ENCODE data around the gene INSYN2B.

GRCh38 chr5:169938439-169938838, 41.9 kb downstream of the INSYN2B start:
- no peak for TF ChIP-seq CTCF (IDR thresholded peaks at IDR 0.05; ENCODE audit: low read length)
- TF ChIP-seq EZH2 (IDR thresholded peaks at IDR 0.05; ENCODE audit: borderline replicate concordance, low read length) = no peak

All from OCI-LY1 (cell line).